GM12872 (cell line): ENCODE measurements around the gene PDP2.

ENCODE experiments used
- TF ChIP-seq, protein P1 (sequence below): IDR thresholded peaks from 3 replicates; pipeline ENCODE4 v1.5.1; 2011; ENCODE audit warnings: low read depth, mild to moderate bottlenecking, low read length, moderate library complexity; ENCODE audit not compliant: insufficient read depth

PDP2 gene

DNA sequence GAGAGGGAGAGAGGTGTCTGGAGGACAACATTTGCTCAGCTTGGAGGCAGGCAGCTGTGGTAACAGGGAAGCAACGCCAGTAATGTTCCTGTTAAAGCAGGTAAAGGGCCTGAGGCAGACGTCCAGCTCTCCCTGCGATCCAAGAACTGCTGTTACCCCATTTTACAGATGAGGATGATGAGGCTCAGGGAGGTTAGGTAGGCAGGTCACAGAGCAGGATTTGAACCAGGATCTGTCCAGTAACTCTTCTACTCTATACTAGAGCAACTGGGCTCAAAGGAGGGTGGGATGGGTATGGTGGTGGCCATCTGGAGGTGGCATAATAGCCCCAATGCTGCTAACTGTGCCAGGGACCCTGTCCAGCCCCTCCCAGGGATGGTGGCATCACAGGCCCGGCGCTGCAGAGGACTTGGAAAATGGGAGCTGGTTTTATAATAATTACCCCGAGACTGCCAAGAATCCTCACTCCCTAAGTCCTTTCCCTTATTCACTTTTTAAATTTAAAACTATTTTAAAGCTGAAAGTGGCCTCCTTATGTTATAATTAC lies 24.1 kb upstream of the PDP2 start:
- TF ChIP-seq, protein P1, sequence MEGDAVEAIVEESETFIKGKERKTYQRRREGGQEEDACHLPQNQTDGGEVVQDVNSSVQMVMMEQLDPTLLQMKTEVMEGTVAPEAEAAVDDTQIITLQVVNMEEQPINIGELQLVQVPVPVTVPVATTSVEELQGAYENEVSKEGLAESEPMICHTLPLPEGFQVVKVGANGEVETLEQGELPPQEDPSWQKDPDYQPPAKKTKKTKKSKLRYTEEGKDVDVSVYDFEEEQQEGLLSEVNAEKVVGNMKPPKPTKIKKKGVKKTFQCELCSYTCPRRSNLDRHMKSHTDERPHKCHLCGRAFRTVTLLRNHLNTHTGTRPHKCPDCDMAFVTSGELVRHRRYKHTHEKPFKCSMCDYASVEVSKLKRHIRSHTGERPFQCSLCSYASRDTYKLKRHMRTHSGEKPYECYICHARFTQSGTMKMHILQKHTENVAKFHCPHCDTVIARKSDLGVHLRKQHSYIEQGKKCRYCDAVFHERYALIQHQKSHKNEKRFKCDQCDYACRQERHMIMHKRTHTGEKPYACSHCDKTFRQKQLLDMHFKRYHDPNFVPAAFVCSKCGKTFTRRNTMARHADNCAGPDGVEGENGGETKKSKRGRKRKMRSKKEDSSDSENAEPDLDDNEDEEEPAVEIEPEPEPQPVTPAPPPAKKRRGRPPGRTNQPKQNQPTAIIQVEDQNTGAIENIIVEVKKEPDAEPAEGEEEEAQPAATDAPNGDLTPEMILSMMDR: no peak

DNA sequence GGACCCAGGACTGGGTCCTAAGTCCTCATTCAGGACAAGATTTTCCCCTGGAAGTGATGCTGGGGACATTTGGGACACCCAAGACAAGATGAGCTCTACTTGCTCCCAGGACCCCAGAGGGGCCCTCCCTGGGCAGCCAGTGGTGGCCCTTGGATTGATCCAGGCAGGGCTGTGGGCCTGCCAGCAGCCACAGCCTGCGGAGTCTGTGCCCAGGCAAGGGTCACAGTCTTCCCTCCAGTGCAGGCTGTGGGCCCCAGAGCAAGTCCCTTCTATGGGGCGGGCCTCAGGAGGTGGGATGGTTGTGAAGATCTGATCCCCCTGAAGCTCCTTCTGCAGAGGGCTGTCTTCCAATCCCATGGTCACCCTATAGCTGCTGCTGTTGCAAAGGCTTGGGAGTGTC lies 23.5 kb upstream of the PDP2 start:
- TF ChIP-seq, protein P1: no peak

DNA sequence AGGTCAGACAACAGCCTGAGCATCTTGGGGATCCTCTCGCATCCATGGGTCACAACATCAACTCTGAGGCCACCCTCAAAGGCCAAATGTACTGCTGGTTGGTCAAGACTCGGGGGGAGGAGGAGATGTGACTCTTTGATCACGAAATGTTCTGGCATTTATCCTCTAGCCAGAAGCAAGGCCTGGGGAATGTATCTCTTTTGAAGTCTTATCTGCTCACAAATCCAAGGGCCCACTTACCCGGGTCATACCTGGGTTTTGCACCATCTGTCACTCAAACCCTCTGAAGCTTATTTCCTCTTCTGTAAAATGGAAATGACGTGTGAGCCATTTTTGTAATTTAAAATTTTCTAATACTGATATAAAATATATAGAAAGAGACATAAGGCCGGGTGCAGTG lies 22.9 kb upstream of the PDP2 start:
- TF ChIP-seq, protein P1: no peak

DNA sequence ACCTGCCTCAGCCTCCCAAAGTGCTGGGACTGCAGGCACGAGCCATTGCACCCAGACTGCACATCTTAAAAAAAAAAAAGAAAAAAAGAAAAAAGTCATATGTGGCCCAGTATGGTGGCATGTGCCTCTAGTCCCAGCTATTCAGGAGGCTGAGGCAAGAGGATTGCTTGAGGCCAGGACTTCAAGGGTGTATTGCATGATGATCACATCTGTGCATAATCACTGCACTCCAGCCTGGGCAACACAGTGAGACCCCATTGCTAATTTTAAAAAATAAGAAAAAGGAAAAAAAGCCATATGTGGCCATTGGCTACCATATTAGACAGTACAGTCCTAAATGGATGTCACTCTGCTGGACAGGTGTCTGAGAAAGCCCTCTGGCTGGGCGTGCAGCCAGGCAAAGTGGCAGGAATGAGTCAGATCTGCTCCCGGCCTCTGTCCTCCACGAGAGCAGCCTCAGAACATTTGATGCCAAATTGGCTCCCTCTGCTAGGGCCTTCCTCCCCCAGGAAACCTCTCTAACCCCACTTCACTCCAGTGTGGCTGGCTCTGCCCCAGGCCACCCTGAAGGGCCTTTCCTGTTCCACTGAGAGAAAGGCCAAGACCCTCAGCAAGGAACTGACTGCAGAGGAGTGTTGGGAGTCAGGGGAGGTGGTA lies 21.4 kb upstream of the PDP2 start:
- TF ChIP-seq, protein P1: no peak

DNA sequence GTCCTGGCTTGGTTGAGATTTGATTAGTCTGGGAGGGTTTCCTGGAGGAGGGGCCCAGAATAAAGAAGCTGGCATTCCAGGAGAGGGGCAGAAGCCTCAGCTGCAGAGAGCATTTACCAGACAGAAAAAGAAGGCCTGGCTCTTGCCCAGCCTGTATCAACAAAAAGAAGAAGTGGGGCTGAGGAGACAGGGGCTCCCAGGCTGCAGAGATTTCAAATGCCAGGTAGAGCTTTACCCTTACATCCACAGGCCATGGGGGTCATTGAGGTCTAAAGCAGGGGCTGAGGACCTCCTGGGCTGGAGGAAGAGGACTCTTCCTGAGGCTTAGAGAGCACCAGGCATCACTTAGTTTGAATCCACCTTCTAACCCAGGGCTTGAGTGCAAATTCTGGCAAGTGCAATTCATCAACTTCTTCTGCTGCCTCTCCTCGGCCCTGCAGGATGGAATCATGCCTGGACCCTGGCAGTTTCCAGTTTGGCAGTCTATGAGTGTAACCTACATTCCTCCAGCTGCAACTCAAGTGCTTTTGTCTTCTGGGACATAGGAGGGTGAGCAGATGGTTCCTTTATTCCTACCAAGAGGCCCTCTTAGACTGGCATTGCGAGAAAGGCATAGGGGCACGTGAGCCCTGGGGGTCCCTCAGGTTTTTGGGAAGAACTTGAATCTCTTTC lies 20.8 kb upstream of the PDP2 start:
- TF ChIP-seq, protein P1: no peak

DNA sequence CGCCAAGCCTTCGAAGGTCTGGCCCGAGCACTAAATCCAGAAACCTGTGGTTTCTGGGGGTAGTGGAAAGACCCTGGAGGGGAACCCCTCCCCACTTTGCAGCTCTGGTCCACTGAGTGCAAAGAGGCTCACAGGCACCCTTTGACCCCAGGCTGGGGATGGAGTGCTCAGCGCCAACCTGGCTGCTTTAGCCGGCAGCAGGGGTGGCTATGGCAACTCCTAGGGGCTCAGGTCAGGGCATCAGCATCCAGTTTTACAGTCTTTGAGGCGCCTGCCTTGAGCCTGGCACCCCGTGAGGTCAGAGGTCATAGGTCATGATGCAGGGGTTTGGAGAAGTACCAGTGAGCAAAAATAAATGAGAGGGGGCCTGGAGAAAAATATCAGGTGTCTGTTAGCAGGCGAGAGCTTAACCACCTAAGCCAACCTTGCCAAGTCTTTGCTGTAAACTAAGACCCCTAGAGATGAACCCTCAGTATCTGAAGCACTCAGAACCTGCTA lies 18.2 kb upstream of the PDP2 start:
- TF ChIP-seq, protein P1: no peak

DNA sequence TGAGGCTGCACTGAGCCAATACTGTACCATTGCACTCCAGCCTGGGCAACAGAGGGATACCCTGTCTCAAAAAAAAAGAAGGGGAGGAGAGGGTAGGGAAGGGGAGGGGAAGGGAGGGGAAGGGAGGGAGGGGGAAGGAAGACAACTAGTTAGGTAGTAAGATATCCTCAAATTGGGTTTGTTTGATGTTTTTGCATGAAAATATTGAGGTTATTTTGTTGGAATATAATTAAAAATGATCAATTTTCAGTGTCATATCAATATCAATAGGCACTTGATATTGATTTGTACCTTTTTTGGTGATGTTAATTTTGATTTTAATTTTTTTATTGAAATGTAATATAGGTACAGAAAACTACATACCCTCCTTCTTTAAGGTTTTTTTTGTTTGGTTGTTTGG lies 16.6 kb upstream of the PDP2 start:
- TF ChIP-seq, protein P1: no peak
